Stimulated activated CD8-positive, alpha-beta memory T cell treated with anti-CD3 and anti-CD28 coated beads, Interleukin-12 subunit alpha, Interleukin-12 subunit beta, amount 100 ng/mL, for 24 hours (primary cell): Measurements from ENCODE around the gene RNU2-63P.
"Not testable (repeated sequence)": the region's sequence is repeated elsewhere in the genome, so short reads cannot be mapped to it uniquely, and the experiment has no call there.

Source experiments
- DNase-seq: peaks from one replicate; pipeline ENCODE4 v3.0.0-alpha.2; 2020; ENCODE audit errors: extremely low read depth

Gene RNU2-63P

DNA sequence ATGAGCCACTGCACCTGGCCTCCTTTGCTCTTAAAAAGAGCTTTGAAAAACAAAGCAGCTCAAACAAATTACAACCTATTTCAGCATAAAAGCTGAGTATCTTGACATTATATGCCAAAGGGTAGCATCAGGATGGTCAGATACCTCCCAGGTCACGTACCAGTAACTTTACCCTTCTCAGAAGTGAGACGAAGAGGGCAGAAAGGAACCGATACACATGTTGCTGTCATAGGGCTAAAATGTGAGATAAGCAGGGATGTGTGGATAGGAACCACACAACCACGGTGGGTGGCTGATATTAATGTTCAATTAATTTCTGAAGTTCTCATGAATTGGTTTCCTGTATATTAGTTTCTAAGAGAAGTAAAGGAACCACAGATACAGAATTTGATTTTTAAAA is 12.6 kb upstream of the RNU2-63P start:
- DNase-seq = no peak

DNA sequence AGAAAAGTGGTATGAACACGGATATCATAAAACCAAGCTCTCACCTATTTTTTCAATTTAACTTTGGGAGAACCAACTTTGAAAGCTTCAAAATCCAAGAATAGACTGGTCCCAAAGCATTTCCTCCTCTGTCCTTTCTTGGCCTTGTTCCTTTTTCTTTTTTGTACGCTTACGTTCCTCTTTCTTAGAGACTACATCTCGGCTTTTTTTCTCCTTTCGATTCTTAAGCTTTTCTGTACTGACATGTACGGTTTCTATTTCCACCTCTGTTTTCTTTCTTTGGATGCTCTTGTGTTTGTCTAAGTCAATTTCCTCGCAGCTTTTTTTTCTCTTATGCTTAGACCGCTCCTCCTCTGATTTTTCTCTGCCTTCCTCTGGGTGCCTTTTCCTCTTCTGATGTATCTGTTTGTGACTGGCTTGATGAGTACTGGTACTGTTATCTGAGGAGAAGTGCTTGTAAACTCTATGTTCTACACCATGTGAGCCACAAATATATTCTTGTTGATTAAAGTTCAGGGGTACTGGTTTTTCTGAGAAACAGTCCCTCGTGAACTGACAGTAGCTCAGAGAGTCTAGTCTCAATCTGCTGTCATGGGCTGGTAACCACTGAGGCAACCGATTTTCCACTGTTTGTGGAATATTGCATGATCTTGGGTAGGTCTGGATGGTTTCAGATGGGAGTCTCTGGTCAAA is 11.5 kb upstream of the RNU2-63P start:
- no peak for DNase-seq

DNA sequence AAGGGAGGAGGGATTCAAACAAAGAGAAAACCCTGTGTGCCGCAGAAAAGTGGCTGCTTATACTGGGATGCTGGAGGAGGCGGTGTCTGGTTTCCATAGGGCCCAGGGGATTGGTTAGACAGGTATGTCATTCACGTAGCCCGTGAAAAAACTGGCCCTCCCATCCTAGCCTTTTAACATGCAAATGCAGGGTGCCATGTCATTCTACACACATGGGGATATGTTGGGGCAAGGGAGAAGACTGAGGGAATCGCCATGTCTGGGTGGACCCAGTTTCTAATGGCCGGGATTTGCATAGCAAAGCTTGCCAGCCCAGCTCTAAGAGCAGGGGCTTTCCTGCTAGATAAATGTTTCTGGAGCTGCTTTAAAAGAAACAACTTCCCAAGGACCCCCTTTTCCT is 8.2 kb upstream of the RNU2-63P start:
- no peak for DNase-seq

DNA sequence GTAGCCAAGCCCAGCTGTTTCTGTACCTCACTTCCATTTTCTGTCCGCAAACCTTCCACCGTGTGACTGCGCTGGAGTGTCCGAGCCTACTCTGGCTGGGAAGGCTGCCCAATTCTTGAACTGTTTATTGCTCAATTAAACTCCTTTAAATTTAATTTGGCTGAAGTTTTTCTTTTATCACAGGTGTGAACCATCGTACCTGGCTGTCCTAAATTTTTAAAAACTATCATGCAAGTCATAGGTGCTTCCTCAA is 6.2 kb upstream of the RNU2-63P start:
- DNase-seq = no peak

DNA sequence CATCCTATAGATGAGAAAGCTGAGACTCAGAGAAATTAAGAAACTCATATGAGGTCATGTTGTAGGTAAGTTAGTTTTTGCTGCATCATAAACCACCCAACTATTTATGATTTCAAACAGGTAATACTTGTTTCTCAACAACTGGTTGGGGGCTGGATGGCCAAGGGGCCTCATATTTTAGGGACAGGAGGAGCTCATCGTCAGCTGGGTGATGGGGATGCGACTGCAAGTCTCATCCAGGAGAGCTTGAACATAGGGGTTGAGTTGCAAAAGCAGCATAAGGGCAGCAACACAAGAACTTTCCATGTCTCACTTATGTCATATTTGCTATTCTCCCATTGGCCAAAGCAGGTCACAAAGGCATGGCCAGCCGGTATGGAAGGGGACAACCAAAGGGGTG is 3.6 kb upstream of the RNU2-63P start:
- DNase-seq = no peak

DNA sequence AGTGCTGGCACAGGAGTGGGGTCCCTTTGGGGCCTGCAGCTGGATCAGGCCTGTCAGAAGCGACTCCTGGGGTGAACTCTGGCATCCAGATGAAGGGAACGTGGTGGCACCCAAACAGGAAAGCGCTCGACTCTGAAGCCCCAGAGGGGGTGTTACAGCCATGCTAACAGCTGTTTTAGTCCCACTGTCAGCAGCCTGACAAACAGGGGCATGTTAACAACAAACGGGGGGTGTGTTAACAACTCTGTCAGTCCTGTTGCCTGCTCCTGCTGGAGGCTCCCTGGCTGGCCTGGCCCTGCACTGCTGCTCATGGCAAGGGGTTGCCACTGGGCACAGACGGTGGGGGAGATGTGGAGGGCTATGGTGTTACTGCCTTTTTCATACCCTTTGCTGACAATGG is 2.6 kb upstream of the RNU2-63P start:
- no peak for DNase-seq

DNA sequence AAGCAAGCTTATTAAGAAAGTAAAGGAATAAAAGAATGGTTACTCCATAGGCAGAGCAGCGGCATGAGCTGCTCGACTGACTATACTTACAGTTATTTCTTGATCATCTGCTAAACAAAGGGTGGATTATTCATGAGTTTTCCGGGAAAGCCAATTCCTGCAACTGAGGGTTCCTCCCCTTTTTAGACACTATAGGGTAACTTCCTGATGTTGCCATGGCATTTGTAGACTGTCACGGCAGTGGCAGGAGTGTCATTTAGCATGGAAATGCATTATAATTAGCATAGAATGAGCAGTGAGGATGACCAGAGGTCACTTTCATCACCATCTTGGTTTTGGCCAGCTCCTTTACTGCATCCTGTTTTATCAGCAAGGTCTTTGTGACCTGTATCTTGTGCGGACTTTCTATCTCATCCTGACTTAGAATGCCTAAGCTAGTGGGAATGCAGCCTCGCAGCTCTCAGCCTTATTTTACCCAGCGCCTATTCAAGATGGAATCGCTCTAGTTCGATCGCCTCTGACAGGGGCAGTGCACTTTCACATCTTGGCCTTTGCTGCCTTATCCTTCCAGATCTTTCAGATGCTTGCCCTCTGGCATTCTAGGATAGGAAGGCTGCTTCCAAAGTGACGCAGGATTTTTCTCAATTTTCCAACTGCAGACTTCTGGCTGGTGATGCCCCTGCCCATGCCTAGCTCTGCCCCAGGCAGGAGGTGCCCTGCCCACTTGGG is 1.9 kb upstream of the RNU2-63P start:
- DNase-seq = not testable (repeated sequence)

DNA sequence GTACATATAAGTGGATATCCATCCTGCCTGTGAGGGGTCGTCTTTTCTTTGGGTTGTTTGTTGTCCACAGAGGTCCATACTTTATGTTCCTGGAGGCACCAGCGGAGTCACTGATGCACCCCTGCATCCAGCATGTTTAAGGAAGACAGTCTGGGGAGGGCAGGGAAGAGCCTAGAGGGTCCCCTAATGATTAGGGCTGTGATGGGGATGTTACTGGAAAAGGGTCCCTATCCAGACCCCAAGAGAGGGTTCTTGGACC is 1.4 kb upstream of the RNU2-63P start:
- not testable (repeated sequence) for DNase-seq

DNA sequence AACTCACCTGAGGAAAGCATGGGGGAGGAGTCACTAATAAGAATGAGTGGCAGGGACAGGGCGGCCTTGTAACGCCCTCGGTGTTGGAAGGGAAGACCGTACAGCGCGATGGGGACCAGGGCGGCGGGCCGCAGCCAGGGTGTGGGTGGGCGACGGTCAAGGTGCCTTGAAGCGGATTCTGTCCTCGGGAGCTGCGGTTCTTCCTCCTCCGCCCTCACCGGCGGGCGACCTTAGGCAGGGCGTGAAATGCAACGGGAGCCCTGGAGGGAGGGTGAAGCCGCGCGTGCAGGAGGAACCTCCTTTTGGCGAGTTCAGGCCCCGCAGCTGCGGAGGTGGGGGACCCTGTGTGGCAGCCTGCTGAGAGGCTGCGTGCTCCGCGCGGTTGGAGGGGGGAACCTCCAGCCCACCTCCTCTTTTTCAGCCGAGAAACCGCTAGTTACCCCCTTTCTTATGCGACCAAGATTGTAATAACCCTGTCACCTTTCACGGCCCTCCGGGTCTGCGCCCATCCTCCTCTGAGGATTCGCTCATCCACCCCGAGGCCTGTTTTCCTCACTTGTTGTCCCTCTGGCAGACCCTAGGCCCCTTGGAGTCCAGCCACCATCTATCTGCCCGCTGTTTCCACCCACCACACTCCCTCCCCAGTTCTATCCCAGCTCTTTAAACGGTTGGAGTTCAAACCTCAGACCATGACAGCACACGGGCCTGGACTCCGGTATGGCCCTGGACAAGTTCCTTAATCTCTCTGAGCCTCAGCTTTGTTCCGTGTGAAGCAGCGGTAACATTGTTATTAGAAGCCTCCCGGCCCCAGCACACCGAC is 823 bp upstream of the RNU2-63P start:
- no peak for DNase-seq

DNA sequence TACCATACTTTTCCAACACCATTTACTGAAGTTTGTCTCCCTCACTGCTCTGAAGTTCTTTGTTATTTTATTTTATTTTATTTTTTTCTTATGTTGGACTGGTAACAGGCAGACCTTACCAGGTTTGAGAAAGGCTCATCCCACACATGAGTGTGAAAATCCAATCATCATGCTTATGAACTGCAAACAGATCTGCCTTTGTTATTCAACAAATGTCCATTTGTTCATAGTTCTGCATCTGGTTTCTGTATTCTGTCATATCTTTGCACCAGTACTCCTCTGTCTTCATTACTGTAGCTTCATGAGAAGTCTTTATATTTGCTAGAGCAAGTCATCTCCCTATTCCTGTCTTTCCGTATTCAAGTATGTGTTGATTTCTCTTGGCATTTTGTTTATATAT is 5.3 kb downstream of the RNU2-63P start:
- no peak for DNase-seq

DNA sequence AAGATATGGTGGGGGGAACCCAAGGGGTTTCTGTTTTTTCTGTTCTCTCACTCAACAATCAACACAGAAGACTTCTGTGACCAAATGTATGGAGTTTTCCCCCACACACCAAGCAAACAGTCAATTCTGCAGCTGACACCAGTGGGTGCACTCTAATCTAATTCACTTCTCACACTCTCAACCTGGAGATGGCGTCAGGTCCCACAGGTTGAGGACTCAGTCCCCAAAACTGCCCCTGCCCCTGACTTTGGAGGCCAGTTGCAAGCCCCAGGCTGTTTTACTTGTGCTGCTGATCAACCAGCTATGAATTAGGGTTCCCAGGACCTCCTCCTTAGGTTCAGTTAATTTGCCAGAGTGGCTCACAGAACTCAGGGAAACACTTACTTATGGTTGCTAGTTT is 6.2 kb downstream of the RNU2-63P start:
- DNase-seq = no peak

DNA sequence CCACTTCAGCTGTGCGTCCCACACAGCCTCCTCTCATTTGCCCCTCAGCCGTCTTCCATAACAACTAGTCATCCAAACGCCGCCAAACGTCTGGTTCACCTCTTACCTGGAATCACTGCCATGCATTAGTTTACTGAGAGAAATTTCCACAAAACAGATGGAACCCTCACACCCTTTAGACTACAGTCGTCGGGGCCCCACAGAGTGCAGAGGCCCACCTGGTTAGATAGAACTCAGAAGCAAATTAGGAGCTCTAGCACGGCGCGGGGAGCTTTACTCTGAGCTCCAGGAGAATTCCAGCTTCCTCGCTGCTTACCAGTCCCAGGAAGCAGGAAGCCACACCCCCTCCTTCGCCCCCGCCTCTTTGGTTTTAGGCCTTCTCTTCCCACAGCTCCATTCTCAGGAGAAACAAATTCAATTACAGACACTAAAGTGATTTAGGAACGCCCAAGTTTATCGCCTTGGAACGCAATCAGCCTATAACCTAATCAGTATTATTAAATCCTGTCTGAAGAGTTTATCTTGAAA is 9.4 kb downstream of the RNU2-63P start:
- DNase-seq = no peak

DNA sequence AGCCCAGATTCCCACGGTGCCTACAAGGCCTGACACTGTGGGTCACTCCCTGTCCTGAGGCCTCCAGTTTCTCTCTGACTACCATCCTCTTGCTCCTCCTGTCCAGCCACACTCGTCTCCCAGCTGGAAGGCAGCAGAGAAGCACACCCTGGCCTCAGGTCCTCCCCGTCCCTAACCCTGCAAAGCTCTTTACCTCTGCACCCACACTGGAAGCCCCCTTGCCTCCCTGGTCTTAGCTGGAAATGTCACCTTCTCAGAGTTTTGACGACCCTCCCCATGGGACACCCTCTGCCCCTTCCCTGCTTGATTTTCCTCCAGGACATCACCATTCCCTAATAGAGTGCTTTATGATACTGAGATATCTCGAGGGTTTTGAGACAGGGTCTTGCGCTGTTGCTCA is 10.6 kb downstream of the RNU2-63P start:
- DNase-seq = no peak

DNA sequence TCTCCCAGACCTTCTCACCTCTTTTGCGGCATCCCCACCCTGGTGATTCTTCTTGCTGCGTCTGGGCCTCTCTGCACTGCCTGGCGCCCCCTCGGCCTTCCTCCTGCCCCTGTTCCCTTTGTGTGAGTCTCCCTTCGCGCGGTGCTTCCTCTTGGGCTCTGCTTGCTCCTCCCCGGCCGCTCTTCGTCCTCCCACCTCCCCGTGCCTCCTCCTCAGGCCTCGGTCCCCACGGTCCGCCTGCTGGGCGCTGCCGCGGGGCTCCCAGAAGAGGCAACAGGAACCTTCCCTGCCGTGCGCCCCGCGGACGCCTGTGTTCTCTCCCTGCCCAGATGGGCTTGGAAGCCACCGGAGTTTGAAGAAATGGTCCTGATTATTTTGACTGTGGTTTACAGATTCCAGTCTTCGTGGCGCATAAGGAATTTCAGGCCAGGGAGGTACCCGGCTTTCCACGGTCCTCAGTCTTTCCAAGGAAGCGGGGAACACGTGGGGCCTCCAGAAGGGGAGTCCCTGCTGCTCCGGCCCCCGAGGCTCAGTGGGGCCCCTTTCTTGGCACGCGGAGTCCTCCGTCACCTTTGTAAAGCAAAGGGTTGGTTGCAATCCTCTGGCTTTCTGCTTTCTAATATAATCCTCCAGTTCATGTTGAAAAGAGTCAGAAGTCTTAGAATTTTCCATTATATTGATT is 13.1 kb downstream of the RNU2-63P start:
- DNase-seq = no peak

DNA sequence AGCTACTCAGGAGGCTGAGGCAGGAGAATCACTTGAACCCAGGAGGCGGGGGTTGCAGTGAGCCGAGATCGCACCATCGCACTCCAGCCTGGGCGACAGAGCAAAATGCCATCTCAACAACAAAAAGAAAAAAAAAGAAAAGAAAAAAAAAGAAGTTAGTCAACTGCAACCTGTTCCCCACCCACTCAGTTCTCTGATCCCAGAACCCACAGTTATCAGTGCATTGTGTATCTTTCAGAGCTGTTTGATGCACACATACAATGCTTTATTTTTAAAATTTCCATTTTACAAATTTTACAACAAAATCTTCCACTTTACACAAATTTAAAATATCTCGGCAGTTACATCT is 14.0 kb downstream of the RNU2-63P start:
- DNase-seq = no peak

DNA sequence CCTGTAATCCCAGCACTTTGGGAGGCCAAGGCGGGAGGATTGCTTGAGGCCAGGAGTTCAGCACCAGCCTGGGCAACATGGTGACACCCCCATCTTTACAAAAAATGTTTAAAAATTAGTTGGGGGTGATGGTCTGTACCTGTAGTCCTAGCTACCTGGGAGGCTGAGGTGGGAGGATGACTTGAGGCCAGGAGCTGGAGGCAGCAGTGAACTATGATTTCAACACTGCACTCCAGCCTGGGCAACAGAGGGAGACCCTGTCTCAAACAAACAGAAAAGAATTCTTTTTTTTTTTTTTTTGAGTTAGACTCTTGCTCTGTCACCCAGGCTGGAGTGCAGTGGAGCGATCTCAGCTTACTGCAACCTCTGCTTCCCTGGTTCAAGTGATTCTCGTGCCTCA is 15.9 kb downstream of the RNU2-63P start:
- DNase-seq = not testable (repeated sequence)

DNA sequence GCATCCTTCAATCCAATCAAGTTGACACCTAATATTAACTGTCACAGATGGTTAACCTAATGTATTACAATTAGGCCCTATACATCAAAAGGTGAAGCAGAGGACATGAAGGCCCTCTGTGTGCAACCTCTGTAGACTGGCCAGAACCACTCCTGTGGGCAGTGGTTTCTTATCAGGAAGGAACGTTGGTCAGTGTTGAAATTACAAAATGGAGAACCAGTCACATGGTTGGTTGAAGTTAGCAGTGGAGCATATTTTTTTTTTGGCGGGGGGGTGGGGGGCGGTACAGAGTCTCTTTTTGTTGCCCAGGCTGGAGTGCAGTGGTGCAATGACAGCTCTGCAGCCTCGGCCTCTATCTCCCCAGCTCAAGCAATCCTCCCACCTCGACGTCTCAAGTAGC is 19.8 kb downstream of the RNU2-63P start:
- no peak for DNase-seq

DNA sequence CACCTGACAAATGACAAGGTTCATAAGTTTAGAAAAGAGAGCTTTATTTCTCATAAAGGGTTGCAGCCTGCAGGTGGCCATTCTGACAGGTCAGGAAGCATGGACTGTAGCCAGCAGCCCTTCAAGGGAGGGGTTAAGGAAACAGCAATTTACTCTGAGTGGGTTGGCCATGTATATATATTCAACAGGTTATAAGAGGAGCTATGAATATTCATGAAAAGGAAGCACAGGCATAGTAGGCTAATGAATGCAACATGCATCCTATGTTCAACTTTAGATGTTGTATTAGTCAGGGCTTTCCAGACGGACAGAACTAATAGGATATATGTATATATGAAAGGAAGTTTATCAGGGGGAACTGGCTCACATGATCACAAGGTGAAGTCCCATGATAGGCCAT is 20.6 kb downstream of the RNU2-63P start:
- no peak for DNase-seq

DNA sequence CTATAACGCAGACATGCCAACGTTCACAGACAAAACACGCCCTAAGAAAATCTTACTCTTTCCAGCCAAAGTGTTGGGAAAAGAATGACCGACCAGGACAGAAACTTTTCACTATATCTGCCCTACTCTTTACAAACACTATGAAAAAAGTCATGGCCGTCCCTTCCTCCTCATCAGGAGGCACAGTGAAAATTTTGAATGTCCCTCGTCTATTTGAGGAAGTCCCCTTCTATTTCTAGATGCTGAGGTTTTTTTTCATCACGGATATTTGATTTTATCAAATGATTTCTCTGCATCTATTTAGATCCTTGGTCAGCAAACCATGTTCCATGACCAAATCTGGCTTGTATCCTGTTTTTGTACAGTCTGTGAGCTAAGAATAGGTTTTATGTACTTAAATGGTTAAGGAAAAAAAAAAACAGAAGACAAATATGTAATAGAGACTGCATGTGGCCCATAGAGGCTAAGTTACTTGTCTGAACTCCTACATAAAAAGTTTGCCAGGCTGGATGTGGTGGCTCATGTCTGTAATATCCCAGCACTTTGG is 22.0 kb downstream of the RNU2-63P start:
- DNase-seq = not testable (repeated sequence)

DNA sequence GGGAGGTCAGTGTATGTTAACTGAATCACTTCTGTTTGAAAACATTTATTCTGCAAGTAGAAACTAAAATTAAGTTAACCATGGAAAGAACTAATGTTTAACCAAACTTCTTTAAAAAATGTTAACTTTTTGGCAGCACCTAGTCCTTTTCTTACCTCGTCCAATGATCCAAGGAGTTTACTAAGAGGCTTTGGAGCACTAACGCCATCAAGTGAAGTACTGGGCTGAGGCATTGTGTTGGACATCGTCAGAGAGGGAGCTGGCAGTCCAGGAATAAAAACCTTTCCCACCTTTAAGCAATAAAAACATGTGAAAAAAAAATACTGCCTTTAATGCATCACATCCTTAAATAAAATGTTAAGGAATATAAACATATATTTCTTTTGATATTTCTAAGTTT is 23.8 kb downstream of the RNU2-63P start:
- not testable (repeated sequence) for DNase-seq

DNA sequence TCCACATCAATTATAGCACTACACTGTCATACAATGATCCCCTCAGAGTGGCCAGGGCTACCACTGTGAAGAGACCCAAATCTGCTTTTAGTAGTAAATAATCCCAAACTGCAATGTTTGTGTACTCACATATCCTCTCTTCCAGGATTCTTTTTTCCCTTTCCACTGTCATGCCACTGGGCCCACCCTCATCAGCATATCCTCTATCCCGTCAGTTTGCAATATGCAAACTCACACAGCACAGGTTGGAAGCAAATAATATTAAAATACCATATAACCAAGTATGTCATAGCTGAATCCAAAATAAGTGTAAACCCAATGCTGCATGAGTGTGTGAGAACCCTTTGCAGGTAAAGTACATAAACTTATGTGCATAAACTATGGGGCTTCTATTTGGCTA is 28.9 kb downstream of the RNU2-63P start:
- not testable (repeated sequence) for DNase-seq

DNA sequence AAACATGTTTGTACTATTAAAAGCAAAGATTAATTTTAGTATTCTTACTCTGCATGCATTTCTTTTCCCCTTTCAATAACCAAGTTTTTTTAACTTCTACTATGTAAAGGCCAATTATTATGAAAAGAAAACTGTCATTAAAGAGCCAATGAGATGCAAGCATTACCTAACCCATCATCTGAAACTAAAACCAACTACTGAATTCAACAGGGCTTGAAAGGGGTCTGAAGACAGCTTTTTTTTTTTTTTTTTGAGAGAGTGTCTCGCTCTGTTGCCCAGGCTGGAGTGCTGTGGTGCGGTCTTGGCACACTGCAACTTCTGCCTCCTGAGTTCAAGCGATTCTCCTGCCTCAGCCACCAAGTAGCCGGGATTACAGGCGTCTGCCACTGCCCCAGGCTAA is 30.4 kb downstream of the RNU2-63P start:
- DNase-seq = not testable (repeated sequence)
